Activated T-helper 1 cell treated with anti-CD3 and anti-CD28 coated beads, Interleukin-12 subunit alpha, Interleukin-12 subunit beta, Interleukin-2, Interleukin-4 antibody, amounts not matched to agents 30 ng/mL and 10 ng/mL and 1 ng/mL, durations not matched to agents 14 hours and 24 hours and 36 hours (primary cell): ENCODE results near the gene ANO8. TPM values are rescaled to one million over a fixed set of nuclear protein-coding genes. Genes with fewer than 3 reads are reported as not detected.

Source experiments
- DNase-seq: peaks from one replicate; pipeline ENCODE4 v3.0.0; 2021; ENCODE audit warnings: low spot score
- H3K27ac Mint-ChIP-seq: one replicate; pipeline ENCODE4 v1.8.0; 2021; ENCODE audit warnings: mild to moderate bottlenecking, mixed read lengths
- H3K27me3 Mint-ChIP-seq: one replicate; pipeline ENCODE4 v1.8.0; 2022; ENCODE audit warnings: mild to moderate bottlenecking, moderate library complexity, mixed read lengths; ENCODE audit not compliant: insufficient read depth
- H3K36me3 Mint-ChIP-seq: one replicate; pipeline ENCODE4 v1.8.0; 2021; ENCODE audit warnings: low read depth, mixed read lengths
- H3K4me1 Mint-ChIP-seq: one replicate; pipeline ENCODE4 v1.8.0; 2021; ENCODE audit warnings: low read depth, mixed read lengths
- H3K4me3 Mint-ChIP-seq: one replicate; pipeline ENCODE4 v1.8.0; 2021; ENCODE audit warnings: mild to moderate bottlenecking, moderate library complexity, mixed read lengths
- H3K9me3 Mint-ChIP-seq: one replicate; pipeline ENCODE4 v1.8.0; 2021; ENCODE audit warnings: mixed read lengths
- intact Hi-C: fragments of 100-400 bp; cut with micrococcal nuclease; formaldehyde crosslinking; loops from one replicate; pipeline ENCODE4 v1.15.1; 2024
- total RNA-seq: library from RNA; stranded (reverse); gene quantifications from 2 replicates; pipeline ENCODE4 v1.2.3, GENCODE V29; 2022

ANO8 gene
- total RNA-seq, 1 donor from 2014 or later = 6.6 TPM

DNA sequence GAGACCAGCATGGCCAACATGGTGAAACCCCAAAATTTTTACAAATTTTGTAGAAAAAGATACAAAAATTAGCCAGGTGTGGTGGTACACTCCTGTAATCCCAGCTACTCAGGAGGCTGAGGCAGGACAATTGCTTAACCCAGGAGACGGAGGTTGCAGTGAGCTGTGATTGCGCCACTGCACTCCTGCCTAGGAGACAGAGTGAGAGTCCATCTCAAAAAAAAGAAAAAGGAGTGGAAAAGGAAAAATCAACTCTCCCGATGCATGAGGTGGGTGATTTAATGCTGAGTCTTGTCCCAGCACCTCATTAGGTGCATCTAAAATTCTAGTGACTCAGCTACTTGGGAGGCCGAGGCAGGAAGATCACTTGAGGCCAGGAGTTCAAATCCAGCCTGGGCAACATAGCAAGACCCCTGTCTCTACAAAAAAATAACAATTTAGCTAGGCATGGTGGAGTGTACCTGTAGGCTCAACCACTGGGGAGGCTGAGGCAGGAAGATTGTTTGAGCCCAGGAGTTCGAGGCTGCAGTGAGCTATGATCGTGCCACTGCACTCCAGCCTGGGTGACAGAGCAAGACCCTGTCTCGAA lies 22.5 kb upstream of the ANO8 start:
- DNase-seq = no peak
- Mint-ChIP-seq H3K36me3 (no peaks in the 10 kb centered on the region), H3K27me3 (peaks cover 6% of the 10 kb centered on the region), H3K9me3 (no peaks in the 10 kb centered on the region), H3K27ac (no peak overlapping the region), H3K4me1 (no peaks in the 10 kb centered on the region), H3K4me3 (no peak overlapping the region)
- intact Hi-C loops = no loop called here

- Mint-ChIP-seq H3K27me3 (peaks cover 16% of the 10 kb centered on the region), H3K36me3 (no peaks in the 10 kb centered on the region), H3K4me3 (no peak overlapping the region), H3K27ac (no peak overlapping the region), H3K9me3 (no peaks in the 10 kb centered on the region), H3K4me1 (peaks cover 5% of the 10 kb centered on the region)
- intact Hi-C loops = no loop called here
- DNase-seq = no peak
Measured at GRCh38 chr19:17353386-17353785, 18.7 kb upstream of the ANO8 start.

DNA sequence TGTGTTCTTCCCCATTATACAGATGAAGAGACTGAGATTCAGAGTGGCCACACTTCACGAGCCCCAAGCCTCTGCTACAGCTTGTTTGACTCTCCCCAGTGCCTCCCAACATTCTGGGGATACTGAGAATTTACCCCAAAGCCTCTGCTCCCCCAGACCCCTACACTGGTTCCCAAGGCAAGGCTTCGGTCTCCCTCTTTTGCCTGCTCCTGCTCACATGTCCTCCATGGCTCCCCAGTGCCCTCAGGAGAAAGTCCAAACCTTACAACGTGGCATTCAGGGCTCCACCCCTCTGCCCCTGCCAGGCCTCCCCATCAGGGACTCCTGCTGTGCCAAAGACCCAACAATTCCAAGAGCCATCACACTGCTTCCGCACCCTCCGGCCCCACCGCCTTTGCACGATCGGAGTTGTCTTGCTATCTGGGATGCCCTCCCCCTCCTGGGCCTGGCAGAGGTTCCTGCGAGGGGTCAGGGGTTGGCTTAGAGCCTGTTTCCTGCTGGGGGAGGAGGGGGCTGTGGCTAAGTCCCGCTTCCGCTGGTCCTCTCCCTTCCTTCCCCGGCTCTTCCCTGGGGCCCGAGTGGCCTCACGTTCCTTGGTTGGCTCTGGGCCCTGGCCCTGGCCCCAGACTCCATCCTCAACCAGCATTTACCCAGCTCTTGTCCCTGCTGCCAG lies 18.1 kb upstream of the ANO8 start:
- intact Hi-C loops = no loop called here
- no peak for DNase-seq
- peaks cover 5% of the 10 kb centered on the region for H3K4me1 Mint-ChIP-seq
- H3K27ac Mint-ChIP-seq = no peak overlapping the region
- H3K4me3 Mint-ChIP-seq = no peak overlapping the region
- no peaks in the 10 kb centered on the region for H3K36me3 Mint-ChIP-seq
- peaks cover 15% of the 10 kb centered on the region for H3K27me3 Mint-ChIP-seq
- no peaks in the 10 kb centered on the region for H3K9me3 Mint-ChIP-seq

- Mint-ChIP-seq H3K4me3 (no peak overlapping the region), H3K4me1 (peaks cover 5% of the 10 kb centered on the region), H3K27me3 (peaks cover 17% of the 10 kb centered on the region), H3K27ac (no peak overlapping the region), H3K9me3 (no peaks in the 10 kb centered on the region), H3K36me3 (no peaks in the 10 kb centered on the region)
- intact Hi-C loops = no loop called here
- DNase-seq = no peak
Measured at GRCh38 chr19:17351815-17352435, 17.3 kb upstream of the ANO8 start.

DNA sequence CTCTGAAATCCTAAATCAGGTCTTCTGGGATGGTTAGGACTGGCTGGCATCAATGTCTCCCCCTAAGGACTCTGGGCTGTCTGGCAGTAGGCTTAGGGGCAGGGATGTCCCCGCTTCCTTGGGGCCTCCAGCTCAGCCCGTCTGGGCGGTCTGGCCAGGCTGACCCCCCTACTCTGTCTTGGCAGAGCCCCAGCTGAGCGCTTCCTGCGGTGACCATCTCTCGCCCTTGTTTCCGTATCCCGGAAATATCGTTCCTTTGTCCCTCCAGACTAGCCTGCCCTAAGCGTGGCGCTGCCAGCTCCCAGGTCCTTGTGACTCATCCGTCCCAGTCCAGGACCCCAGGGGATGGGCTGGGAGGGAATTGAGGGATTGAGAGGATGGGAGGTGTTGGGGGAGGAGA lies 14.0 kb upstream of the ANO8 start:
- Mint-ChIP-seq H3K27me3 (peaks cover 17% of the 10 kb centered on the region), H3K36me3 (no peaks in the 10 kb centered on the region), H3K9me3 (no peaks in the 10 kb centered on the region), H3K4me3 (no peak overlapping the region), H3K27ac (no peak overlapping the region), H3K4me1 (peaks cover 14% of the 10 kb centered on the region)
- no peak for DNase-seq
- intact Hi-C loops = no loop called here

DNA sequence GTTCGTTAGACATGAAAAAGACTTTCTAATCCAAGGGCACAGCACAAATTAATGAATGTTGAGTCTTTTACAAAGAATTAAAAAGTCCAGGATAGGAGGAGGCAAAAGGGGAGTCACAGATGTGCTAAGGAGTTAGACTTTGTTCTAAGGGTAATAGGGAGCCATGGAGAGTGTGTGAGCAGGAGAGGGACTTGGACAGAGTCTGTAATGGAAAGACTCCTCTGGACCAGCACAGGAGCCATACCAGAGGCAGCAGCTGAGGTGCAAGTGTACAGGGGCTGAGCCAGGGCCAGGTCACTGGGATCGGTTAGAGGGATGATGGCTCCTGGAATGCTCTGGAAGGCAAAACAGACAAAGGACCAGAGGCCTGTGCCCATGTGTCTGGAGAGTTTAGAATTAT lies 13.2 kb upstream of the ANO8 start:
- no peak overlapping the region for H3K4me3 Mint-ChIP-seq
- H3K27ac Mint-ChIP-seq = no peak overlapping the region
- peaks cover 14% of the 10 kb centered on the region for H3K27me3 Mint-ChIP-seq
- intact Hi-C loops = no loop called here
- no peaks in the 10 kb centered on the region for H3K9me3 Mint-ChIP-seq
- DNase-seq = no peak
- H3K36me3 Mint-ChIP-seq = no peaks in the 10 kb centered on the region
- peaks cover 14% of the 10 kb centered on the region for H3K4me1 Mint-ChIP-seq

DNA sequence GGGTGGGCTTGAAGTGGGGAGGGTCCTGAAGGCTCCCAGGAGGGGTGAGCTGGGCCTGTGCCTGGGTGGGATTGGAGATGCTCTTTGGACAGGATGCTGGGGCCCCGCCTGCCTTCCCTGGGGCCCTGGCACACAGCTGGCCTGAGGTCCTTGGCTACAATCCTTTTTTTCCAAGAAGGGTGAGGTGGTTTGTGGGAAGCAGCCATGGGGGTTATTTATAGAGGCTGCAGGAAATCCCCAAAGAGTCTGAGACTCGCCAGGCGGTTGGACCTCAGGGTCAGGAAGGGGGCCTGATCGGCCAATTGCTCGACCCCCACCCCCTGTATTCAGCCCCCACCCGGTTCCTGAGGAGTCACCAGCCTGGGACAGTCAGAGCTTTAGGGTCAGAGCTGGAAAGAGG lies 12.7 kb upstream of the ANO8 start:
- H3K4me1 Mint-ChIP-seq = peaks cover 14% of the 10 kb centered on the region
- H3K27me3 Mint-ChIP-seq = peaks cover 14% of the 10 kb centered on the region
- H3K36me3 Mint-ChIP-seq = no peaks in the 10 kb centered on the region
- no peaks in the 10 kb centered on the region for H3K9me3 Mint-ChIP-seq
- DNase-seq = no peak
- H3K27ac Mint-ChIP-seq = no peak overlapping the region
- intact Hi-C loops = no loop called here
- H3K4me3 Mint-ChIP-seq = no peak overlapping the region

GRCh38 chr19:17346109-17346671 lies 11.5 kb upstream of the ANO8 start:
- Mint-ChIP-seq H3K4me3 (no peak overlapping the region), H3K4me1 (peaks cover 9% of the 10 kb centered on the region), H3K9me3 (no peaks in the 10 kb centered on the region), H3K36me3 (no peaks in the 10 kb centered on the region), H3K27ac (no peak overlapping the region), H3K27me3 (peaks cover 9% of the 10 kb centered on the region)
- DNase-seq = peak; percentile 71
- intact Hi-C loops = loop anchor here (1.0 kb wide), 3 partner anchors 40 to 120 kb away; no protein-coding TSS in a partner anchor

- no peak overlapping the region for H3K27ac Mint-ChIP-seq
Measured at GRCh38 chr19:17341845-17342244, 7.2 kb upstream of the ANO8 start.

GRCh38 chr19:17341386-17341785 lies 6.7 kb upstream of the ANO8 start:
- H3K27ac Mint-ChIP-seq = no peak overlapping the region
- H3K36me3 Mint-ChIP-seq = peaks cover 2% of the 10 kb centered on the region
- no peaks in the 10 kb centered on the region for H3K9me3 Mint-ChIP-seq
- no peaks in the 10 kb centered on the region for H3K27me3 Mint-ChIP-seq
- peaks cover 6% of the 10 kb centered on the region for H3K4me1 Mint-ChIP-seq
- DNase-seq = no peak
- peak overlapping the region; percentile 15 for H3K4me3 Mint-ChIP-seq
- intact Hi-C loops = no loop called here

More at GRCh38 chr19:17341845-17342244, 7.2 kb upstream of the ANO8 start:
- H3K9me3 Mint-ChIP-seq = no peaks in the 10 kb centered on the region
- DNase-seq = no peak
- peaks cover 9% of the 10 kb centered on the region for H3K4me1 Mint-ChIP-seq
- no peak overlapping the region for H3K4me3 Mint-ChIP-seq
- H3K36me3 Mint-ChIP-seq = peaks cover 2% of the 10 kb centered on the region
- intact Hi-C loops = no loop called here
- H3K27me3 Mint-ChIP-seq = no peaks in the 10 kb centered on the region

GRCh38 chr19:17340871-17341357 lies 6.3 kb upstream of the ANO8 start:
- Mint-ChIP-seq H3K4me3 (no peak overlapping the region), H3K27me3 (no peaks in the 10 kb centered on the region), H3K4me1 (peaks cover under 1% of the 10 kb centered on the region), H3K36me3 (peaks cover 2% of the 10 kb centered on the region), H3K9me3 (no peaks in the 10 kb centered on the region), H3K27ac (no peak overlapping the region)
- intact Hi-C loops = no loop called here
- DNase-seq = no peak

DNA sequence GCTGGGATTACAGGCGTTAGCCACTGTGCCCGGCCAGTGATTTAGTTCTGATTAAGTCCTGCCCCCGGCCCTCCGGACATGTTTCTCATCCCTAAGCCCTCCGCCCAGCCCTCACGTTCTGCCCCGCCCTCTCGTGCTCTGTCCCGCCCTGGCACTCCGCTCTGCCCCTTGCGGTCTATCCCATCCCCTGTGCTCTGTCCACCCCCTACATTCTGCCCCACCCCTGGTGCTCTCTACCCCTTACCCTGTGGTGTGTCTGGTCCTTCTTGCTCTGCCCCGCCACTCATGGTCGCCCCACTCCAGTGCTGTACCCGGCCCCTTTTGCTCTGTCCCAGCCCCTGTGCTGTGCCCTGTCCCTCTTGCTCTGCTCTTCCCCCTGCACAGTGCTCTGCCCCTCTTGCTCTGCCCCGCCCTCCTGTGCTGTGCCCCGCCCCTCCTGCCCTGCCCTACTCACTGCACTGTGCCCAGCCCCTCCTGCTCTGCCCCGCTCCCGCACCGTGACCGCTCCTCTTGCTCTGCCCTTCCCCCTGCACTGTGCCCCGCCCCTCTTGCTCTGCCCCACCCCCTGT lies 5.7 kb upstream of the ANO8 start:
- intact Hi-C loops = no loop called here
- Mint-ChIP-seq H3K4me3 (no peak overlapping the region), H3K36me3 (peaks cover 2% of the 10 kb centered on the region), H3K27me3 (no peaks in the 10 kb centered on the region), H3K4me1 (peaks cover under 1% of the 10 kb centered on the region), H3K9me3 (no peaks in the 10 kb centered on the region), H3K27ac (no peak overlapping the region)
- DNase-seq = no peak
